Stomach (tissue), 4 donors: ENCODE data around the gene SLC35F4.

ENCODE experiments used
- CTCF ChIP-seq, 7 experiments: fragments of 450-650 bp in 4 of 7; fragments of 200-600 bp in 3 of 7; sonication (generic) in 3 of 7; IDR thresholded peaks; one replicate each; pipeline ENCODE4 v1.5.1; 2016 to 2019; ENCODE audit warnings: antibody characterized with exemption in 7 of 7, control low read depth in 2 of 7, mild to moderate bottlenecking in 1 of 7
- EP300 ChIP-seq: sonication (generic); formaldehyde crosslinking; IDR thresholded peaks from one replicate; pipeline ENCODE4 v1.6.1; 2017; ENCODE audit warnings: antibody characterized with exemption
- POLR2A ChIP-seq, 4 donors: fragments of 450-650 bp; IDR thresholded peaks; one replicate each; pipeline ENCODE4 v1.6.1; 2016; ENCODE audit warnings: antibody characterized with exemption in 4 of 4, control low read depth in 2 of 4, mild to moderate bottlenecking in 1 of 4, moderate library complexity in 1 of 4
- POLR2AphosphoS5 ChIP-seq, 3 donors: sonication (generic); formaldehyde crosslinking; IDR thresholded peaks; one replicate each; pipeline ENCODE4 v1.6.1; 2016; ENCODE audit warnings: antibody characterized with exemption in 3 of 3

- TF ChIP-seq CTCF (IDR thresholded peaks at IDR 0.05), result no peak
- TF ChIP-seq EP300, result no peak
- no peak for TF ChIP-seq POLR2A (IDR thresholded peaks at IDR 0.05)
- no peak for TF ChIP-seq POLR2AphosphoS5 (IDR thresholded peaks at IDR 0.05)
Measured at GRCh38 chr14:57834961-57835360, 30.9 kb downstream of the SLC35F4 start.
